ENCODE measurements around the gene RAB36.

DNA sequence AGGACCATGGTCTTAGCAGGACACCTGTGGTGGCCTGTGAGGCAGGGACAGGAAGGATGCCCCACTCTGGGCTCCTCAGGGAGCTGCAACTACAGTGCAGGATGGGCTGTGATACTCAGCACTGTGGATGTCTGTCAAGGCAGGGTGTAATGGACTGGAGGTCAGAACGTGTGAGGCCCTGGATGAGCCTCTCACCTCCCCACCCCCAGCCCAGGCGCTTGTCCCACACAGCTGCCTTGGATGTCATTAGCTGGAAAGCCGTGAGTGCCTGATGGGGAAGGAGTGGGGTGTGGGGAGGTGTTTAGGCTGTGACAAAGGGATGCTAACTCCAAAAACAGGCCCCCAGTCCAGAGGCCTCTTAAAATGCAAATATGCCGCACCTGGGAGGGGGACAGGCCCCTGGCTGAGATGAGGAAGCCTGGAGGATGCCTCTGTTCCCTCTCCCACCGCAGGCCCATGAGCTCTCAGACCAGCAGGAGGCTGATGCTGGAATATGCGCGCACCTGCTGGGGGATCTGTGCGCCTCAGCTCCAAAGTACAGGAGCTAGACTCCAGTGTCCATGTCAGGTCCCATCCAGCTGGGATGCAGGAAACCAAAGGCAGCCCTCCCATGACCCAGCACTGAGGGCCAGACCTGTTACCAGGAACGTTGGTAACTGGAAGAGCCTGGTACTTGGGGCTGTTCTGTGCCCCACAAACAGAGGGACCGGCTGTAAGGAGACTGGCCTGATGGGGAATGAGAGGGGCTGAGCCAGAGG, 28.6 kb upstream of the RAB36 start:
- TF ChIP-seq, protein P1, sequence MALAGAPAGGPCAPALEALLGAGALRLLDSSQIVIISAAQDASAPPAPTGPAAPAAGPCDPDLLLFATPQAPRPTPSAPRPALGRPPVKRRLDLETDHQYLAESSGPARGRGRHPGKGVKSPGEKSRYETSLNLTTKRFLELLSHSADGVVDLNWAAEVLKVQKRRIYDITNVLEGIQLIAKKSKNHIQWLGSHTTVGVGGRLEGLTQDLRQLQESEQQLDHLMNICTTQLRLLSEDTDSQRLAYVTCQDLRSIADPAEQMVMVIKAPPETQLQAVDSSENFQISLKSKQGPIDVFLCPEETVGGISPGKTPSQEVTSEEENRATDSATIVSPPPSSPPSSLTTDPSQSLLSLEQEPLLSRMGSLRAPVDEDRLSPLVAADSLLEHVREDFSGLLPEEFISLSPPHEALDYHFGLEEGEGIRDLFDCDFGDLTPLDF (CRISPR knock-in tag; IDR thresholded peaks at IDR 0.05), result no peak
- TF ChIP-seq, protein P2, sequence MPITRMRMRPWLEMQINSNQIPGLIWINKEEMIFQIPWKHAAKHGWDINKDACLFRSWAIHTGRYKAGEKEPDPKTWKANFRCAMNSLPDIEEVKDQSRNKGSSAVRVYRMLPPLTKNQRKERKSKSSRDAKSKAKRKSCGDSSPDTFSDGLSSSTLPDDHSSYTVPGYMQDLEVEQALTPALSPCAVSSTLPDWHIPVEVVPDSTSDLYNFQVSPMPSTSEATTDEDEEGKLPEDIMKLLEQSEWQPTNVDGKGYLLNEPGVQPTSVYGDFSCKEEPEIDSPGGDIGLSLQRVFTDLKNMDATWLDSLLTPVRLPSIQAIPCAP (CRISPR knock-in tag; IDR thresholded peaks at IDR 0.05), result no peak
- TF ChIP-seq ZNF138 (CRISPR knock-in tag; conservative IDR thresholded peaks at IDR 0.05) (no peak), FOXJ3 (CRISPR knock-in tag; IDR thresholded peaks at IDR 0.05; ENCODE audit: borderline replicate concordance) (no peak)
- TF ChIP-seq, protein P3, sequence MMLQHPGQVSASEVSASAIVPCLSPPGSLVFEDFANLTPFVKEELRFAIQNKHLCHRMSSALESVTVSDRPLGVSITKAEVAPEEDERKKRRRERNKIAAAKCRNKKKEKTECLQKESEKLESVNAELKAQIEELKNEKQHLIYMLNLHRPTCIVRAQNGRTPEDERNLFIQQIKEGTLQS (CRISPR knock-in tag; conservative IDR thresholded peaks at IDR 0.05), result no peak
- TF ChIP-seq, protein P4, sequence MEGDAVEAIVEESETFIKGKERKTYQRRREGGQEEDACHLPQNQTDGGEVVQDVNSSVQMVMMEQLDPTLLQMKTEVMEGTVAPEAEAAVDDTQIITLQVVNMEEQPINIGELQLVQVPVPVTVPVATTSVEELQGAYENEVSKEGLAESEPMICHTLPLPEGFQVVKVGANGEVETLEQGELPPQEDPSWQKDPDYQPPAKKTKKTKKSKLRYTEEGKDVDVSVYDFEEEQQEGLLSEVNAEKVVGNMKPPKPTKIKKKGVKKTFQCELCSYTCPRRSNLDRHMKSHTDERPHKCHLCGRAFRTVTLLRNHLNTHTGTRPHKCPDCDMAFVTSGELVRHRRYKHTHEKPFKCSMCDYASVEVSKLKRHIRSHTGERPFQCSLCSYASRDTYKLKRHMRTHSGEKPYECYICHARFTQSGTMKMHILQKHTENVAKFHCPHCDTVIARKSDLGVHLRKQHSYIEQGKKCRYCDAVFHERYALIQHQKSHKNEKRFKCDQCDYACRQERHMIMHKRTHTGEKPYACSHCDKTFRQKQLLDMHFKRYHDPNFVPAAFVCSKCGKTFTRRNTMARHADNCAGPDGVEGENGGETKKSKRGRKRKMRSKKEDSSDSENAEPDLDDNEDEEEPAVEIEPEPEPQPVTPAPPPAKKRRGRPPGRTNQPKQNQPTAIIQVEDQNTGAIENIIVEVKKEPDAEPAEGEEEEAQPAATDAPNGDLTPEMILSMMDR (IDR thresholded peaks at IDR 0.05), result no peak
